ENCODE results near the gene EEF2K. TPM values are rescaled to one million over a fixed set of nuclear protein-coding genes. Genes with fewer than 3 reads are reported as not detected.
A peak's percentile ranks its signal among the peaks of the same experiment; 100 is the strongest.

EEF2K gene
- total RNA-seq, 3 donors from 2014 or later: 23.3 to 40.5 (median 30.0) TPM

- Histone ChIP-seq H3K27me3 (no peaks in the 10 kb centered on the region), H3K27ac (no peak overlapping the region), H3K4me1 (no peaks in the 10 kb centered on the region), H3K4me3 (no peak overlapping the region), H3K9me3 (no peaks in the 10 kb centered on the region), H3K36me3 (no peaks in the 10 kb centered on the region)
- TF ChIP-seq POLR2AphosphoS5 (IDR thresholded peaks at IDR 0.05) (no peak), POLR2A (IDR thresholded peaks at IDR 0.05) (no peak), CTCF (IDR thresholded peaks at IDR 0.05) (no peak)
- intact Hi-C loops (cut with DNase I; ENCODE audit: low total_unique reads): no loop called here
- DNase-seq (ENCODE audit: low spot score in 2 of 2): no peak
Measured at GRCh38 chr16:22219389-22220068, 13.5 kb downstream of the EEF2K start.

GRCh38 chr16:22220069-22220440 is 14.0 kb downstream of the EEF2K start:
- no peak for TF ChIP-seq POLR2A (IDR thresholded peaks at IDR 0.05)
- Histone ChIP-seq H3K4me3 (no peak overlapping the region), H3K27ac (peak overlapping the region; percentile 8 to 52), H3K4me1 (no peaks in the 10 kb centered on the region), H3K9me3 (no peaks in the 10 kb centered on the region), H3K27me3 (no peaks in the 10 kb centered on the region), H3K36me3 (no peaks in the 10 kb centered on the region)
- DNase-seq (ENCODE audit: low spot score in 2 of 2): no peak
- intact Hi-C loops (cut with DNase I; ENCODE audit: low total_unique reads): no loop called here

DNA sequence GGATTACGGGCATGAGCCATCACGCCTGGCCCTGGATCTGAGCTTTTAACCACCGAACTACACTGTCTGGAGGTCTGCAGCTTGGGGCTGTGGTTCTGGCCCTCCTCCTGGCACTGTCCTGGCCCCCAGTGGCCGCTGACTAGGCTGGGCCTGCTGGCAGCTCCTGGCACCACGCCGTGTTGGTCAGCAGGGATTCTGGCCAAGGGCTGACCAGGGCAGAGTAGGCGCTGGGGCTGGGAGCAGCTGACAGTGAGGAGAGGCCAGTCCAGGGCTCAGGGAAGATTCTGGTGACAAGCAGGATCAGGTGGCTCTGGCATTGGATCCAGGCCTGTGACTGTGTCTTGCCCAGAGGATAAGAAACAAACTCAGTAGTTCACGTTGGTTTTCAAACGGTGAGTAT is 14.6 kb downstream of the EEF2K start:
- Histone ChIP-seq H3K36me3 (no peaks in the 10 kb centered on the region), H3K27me3 (no peaks in the 10 kb centered on the region), H3K4me3 (no peak overlapping the region), H3K4me1 (no peaks in the 10 kb centered on the region), H3K27ac (peak overlapping the region; percentile 52 to 66), H3K9me3 (no peaks in the 10 kb centered on the region)
- peak in 1 of 2 donors; percentile 60 for DNase-seq (ENCODE audit: low spot score in 2 of 2)
- TF ChIP-seq POLR2A (IDR thresholded peaks at IDR 0.05): no peak
- TF ChIP-seq POLR2AphosphoS5 (IDR thresholded peaks at IDR 0.05): no peak
- no peak for TF ChIP-seq CTCF (IDR thresholded peaks at IDR 0.05)
- intact Hi-C loops (cut with DNase I; ENCODE audit: low total_unique reads): no loop called here

DNA sequence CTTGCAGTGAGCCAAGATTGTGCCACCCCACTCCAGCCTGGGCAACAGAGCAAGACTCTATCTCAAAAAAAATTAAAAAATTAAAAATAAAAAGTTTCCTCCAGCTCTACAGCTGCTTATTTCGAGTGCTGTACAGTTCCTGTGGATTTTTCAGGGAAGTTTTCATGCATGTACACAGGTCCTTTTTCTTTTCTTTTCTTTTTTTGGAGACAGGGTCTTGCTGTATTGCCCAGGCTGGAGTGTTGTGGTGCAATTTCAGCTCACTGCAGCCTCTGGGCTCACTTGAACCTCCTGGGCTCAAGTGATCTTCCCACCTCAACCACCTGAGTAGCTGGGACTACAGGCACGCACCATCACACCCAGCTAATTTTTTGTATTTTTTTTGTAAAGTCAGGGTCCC is 15.9 kb downstream of the EEF2K start:
- no peaks in the 10 kb centered on the region for H3K9me3 ChIP-seq
- no peaks in the 10 kb centered on the region for H3K4me1 ChIP-seq
- no peak overlapping the region for H3K4me3 ChIP-seq
- no peak for TF ChIP-seq CTCF (IDR thresholded peaks at IDR 0.05)
- no peaks in the 10 kb centered on the region for H3K27me3 ChIP-seq
- H3K36me3 ChIP-seq: no peaks in the 10 kb centered on the region
- no peak overlapping the region for H3K27ac ChIP-seq
- no peak for DNase-seq (ENCODE audit: low spot score in 2 of 2)
- intact Hi-C loops (cut with DNase I; ENCODE audit: low total_unique reads): no loop called here

GRCh38 chr16:22222998-22223397 is 16.9 kb downstream of the EEF2K start:
- no peak for DNase-seq (ENCODE audit: low spot score in 2 of 2)
- Histone ChIP-seq H3K27ac (no peak overlapping the region), H3K36me3 (no peaks in the 10 kb centered on the region), H3K4me3 (no peak overlapping the region), H3K9me3 (no peaks in the 10 kb centered on the region), H3K27me3 (no peaks in the 10 kb centered on the region), H3K4me1 (no peaks in the 10 kb centered on the region)
- TF ChIP-seq CTCF (IDR thresholded peaks at IDR 0.05) (no peak), POLR2AphosphoS5 (IDR thresholded peaks at IDR 0.05) (no peak), POLR2A (IDR thresholded peaks at IDR 0.05) (no peak)
- intact Hi-C loops (cut with DNase I; ENCODE audit: low total_unique reads): no loop called here

GRCh38 chr16:22225060-22225459 is 19.0 kb downstream of the EEF2K start:
- peak overlapping the region; percentile 40 to 73 for H3K27ac ChIP-seq
- DNase-seq (ENCODE audit: low spot score in 2 of 2): peak in 1 of 2 donors; percentile 40
- H3K9me3 ChIP-seq: no peaks in the 10 kb centered on the region
- H3K36me3 ChIP-seq: no peaks in the 10 kb centered on the region
- intact Hi-C loops (cut with DNase I; ENCODE audit: low total_unique reads): no loop called here
- H3K27me3 ChIP-seq: no peaks in the 10 kb centered on the region
- H3K4me3 ChIP-seq: no peak overlapping the region
- H3K4me1 ChIP-seq: no peaks in the 10 kb centered on the region
- TF ChIP-seq POLR2AphosphoS5 (IDR thresholded peaks at IDR 0.05): no peak
- no peak for TF ChIP-seq POLR2A (IDR thresholded peaks at IDR 0.05)
- TF ChIP-seq CTCF (IDR thresholded peaks at IDR 0.05): no peak
